ENCODE data around the gene TTC12.

GRCh38 chr11:113276466-113276865, 37.9 kb upstream of the TTC12 start:
- TF ChIP-seq, protein P1, sequence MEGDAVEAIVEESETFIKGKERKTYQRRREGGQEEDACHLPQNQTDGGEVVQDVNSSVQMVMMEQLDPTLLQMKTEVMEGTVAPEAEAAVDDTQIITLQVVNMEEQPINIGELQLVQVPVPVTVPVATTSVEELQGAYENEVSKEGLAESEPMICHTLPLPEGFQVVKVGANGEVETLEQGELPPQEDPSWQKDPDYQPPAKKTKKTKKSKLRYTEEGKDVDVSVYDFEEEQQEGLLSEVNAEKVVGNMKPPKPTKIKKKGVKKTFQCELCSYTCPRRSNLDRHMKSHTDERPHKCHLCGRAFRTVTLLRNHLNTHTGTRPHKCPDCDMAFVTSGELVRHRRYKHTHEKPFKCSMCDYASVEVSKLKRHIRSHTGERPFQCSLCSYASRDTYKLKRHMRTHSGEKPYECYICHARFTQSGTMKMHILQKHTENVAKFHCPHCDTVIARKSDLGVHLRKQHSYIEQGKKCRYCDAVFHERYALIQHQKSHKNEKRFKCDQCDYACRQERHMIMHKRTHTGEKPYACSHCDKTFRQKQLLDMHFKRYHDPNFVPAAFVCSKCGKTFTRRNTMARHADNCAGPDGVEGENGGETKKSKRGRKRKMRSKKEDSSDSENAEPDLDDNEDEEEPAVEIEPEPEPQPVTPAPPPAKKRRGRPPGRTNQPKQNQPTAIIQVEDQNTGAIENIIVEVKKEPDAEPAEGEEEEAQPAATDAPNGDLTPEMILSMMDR (optimal IDR thresholded peaks at IDR 0.05 in 1 of 3, IDR thresholded peaks at IDR 0.05 in 1 of 3, conservative IDR thresholded peaks at IDR 0.05 in 1 of 3; ENCODE audit: extremely low read depth in 1 of 3, insufficient read depth in 2 of 3, low read length in 3 of 3) = no peak
- no peak for TF ChIP-seq EZH2 (IDR thresholded peaks at IDR 0.05; ENCODE audit: low read length)

All from keratinocyte (primary cell).